GM18870 (cell line): Measurements from ENCODE around the gene GOT2.
"Not testable (repeated sequence)": the region's sequence is repeated elsewhere in the genome, so short reads cannot be mapped to it uniquely, and the experiment has no call there.

Experiments used
- ATAC-seq: cut with Tn5 transposase; IDR thresholded peaks from one replicate; pipeline ENCODE4 v1.9.1; 2021; ENCODE audit warnings: moderate library complexity; ENCODE audit not compliant: unreplicated experiment

Gene GOT2

GRCh38 chr16:58723109-58723508 lies 11.0 kb downstream of the GOT2 start:
- no peak for ATAC-seq

DNA sequence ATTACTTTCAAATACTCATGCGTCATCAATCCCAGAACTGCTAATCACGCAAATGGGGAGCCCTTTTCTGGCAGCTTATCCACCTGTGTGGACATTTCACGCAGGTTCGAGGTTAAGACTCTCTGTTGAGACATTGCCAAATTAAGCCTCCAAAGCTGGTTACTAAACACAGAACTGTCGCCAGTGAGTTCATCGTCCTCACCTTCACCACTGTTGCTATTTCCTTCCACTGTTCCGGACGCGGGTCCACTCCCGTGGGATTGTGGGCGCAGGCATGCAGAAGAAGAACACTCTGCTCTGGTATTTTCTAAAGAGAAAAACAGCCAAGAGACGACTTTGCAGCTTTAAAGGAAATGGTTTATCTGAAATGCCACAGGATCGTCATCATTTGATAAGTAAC lies 16.1 kb downstream of the GOT2 start:
- no peak for ATAC-seq

- ATAC-seq, result no peak
These were observed 17.6 kb downstream of the GOT2 start for GRCh38 chr16:58716468-58716867.

- ATAC-seq, result no peak
These were observed 20.4 kb downstream of the GOT2 start for GRCh38 chr16:58713742-58714141.

DNA sequence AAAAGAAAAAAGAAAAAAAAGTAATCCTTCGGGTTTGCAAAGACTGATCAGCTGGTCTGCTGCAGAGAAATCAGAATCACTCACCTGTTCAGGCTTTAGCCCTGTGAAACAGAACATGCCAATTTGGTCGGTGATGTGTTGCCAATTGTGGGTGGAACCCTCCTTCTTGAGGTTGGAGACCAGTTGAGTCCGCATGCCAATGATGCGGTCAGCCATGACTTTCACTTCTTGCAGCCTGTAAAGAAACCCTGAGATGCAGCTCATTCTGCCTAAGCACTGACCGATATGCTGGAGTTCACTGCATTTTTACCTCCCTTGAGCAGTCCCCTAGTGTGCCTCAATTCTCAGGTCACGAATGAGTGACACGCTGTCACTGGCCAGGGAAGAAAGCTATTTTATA lies 24.8 kb downstream of the GOT2 start:
- ATAC-seq, result no peak

DNA sequence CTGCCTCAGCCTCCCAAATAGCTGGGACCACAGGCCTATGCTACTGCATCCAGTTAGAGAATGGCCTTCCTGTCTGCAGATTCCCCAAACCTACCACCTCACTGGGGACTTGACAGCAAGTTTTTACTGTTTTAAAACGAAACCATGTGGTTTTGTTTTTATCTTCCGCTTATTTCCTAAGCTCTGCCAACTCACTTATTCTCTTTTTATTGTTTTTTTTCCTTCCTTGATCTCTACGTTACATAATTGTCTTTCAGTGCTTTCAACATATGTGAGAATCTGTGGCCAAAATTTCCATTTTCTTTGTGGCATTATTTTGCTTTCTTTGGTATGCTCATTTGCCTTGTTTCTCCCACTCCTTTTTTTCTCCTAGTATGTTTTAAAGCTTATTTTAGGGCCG lies 35.0 kb downstream of the GOT2 start:
- ATAC-seq, result no peak

GRCh38 chr16:58695368-58695767 lies 38.7 kb downstream of the GOT2 start:
- ATAC-seq, result no peak

DNA sequence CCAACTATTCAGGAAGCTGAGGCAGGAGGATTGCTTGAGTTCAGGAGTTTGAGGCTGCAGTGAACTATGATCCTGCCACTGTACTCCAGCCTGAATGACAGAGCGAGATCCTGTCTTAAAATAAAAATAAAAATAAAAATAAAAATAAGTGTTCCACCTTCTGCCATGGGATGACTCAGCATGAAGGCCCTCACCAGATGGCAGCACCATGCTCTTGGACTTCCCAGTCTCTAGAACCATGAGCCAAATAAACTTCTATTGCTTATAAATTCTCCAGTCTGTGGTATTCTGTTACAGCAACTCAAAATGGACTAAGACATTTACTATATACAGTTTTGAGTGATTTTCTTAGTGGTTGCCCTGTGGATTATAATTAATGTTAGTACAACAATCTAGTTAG lies 41.7 kb downstream of the GOT2 start:
- no peak for ATAC-seq

GRCh38 chr16:58686985-58687706 lies 47.0 kb downstream of the GOT2 start:
- ATAC-seq, result not testable (repeated sequence)

DNA sequence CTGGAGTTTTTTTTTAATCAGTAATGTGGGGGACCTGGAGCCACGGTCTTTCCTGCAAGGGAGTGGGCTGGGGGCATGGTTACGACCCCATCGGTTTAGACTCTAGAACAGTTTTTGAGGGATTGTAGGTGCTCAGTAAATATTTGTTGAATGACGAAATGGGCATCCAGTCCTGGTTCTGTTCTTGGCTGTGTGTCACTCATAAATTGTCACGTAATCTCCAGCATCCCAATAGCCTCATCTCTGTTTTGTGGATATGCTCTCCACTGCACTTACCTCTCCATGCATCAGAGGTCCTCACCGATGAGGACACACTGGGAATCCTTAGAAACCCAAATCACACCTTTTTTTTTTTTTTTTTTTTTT lies 49.0 kb downstream of the GOT2 start:
- no peak for ATAC-seq

GRCh38 chr16:58684354-58685083 lies 49.6 kb downstream of the GOT2 start, which contains the start of gene SLC38A7:
SLC38A7 (minus strand) TSS chr16:58684770; CDS start chr16:58680126, 4,644 bp downstream.
- peak; percentile 94 for ATAC-seq

DNA sequence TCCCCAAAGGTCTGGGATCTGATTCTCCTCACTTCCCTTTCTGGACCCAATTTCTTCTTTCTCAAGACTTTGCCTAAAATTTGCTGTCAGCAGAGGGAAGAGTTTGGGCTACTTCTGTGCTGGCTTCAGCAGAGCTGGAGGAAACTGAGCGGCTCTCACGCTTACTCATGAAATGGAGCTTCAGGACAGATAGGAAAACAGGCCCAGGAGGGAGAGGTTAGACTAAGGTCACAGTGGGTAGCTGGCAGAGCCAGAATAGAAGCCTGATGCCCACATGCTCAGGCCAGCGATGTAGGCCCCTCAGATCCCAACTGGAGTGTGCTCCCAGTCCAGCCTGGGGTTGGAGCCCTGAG lies 50.1 kb downstream of the GOT2 start:
- no peak for ATAC-seq

GRCh38 chr16:58679763-58680162 lies 54.4 kb downstream of the GOT2 start:
- no peak for ATAC-seq

GRCh38 chr16:58678716-58679115 lies 55.4 kb downstream of the GOT2 start:
- ATAC-seq, result no peak

DNA sequence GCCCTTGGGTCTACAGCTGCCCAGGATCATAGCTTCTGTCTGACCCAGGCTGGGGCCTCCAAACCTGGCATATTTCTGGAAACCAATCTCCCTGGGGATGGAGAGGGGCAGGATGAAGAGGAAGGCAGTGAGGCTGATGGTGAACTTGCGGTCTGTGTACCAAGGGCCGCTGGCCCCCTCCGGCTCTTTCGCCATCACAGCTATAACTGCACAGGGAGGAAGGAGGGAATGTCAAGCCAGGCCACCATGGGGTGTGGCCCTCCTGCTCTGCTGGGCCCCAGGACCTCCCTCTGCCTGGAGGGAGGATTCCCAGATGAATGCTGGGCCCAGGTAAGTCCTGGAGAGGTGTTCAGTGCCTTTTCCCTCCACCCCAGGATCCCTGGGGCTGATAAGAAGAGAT lies 55.8 kb downstream of the GOT2 start:
- ATAC-seq, result no peak

DNA sequence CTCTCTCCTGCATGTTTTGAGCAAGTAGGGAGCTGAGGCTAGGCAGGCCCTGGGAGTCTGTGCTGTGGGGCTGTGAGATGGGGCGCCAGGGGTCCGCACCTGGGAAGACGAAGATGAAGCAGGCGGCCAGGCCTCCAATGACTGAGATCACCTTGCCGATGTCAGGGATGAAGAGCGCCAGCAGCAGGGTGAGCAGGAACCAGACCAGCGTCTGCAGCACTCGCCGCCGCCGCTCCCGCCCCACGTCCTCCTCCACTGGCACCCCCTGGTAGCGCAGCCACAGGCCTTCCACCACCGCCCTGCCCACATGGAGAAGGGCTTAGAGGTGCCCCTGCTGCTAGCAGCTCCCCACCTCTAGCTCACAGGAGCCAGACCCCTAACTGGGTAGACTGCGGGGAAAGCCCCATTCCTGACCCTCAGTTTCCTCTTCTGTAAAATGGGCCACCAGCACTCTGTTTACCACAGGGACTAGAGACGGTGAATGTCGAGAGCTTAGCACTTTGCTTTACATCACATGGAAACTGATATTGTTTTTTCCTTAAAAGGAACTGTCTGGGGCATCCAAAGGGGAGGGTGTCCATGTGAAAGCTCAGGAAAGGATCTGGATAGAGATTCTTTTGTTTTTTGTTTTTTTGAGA lies 63.1 kb downstream of the GOT2 start:
- no peak for ATAC-seq

GRCh38 chr16:58670177-58670576 lies 63.9 kb downstream of the GOT2 start:
- no peak for ATAC-seq

DNA sequence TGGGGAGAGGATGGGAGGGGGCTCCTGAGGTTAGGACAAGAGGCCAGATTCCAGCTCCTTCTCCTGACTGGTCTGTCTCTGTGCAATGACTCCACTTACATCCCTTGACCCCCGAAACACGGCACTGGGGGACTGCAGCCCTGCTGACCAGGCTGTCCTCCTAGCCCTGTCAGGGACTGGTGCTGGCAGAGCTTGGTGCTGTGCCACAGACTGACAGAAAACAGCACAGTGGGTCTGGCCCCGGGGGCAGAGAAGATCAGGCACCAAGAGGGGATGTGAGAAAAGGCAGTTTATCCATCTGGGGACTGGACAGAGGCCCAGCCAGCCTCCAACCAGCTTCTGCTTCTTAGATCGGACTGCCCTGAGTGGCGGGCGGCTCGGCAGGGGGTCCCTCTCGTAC lies 68.9 kb downstream of the GOT2 start:
- ATAC-seq, result no peak

- ATAC-seq, result no peak
These were observed 72.8 kb downstream of the GOT2 start for GRCh38 chr16:58661199-58661830.

DNA sequence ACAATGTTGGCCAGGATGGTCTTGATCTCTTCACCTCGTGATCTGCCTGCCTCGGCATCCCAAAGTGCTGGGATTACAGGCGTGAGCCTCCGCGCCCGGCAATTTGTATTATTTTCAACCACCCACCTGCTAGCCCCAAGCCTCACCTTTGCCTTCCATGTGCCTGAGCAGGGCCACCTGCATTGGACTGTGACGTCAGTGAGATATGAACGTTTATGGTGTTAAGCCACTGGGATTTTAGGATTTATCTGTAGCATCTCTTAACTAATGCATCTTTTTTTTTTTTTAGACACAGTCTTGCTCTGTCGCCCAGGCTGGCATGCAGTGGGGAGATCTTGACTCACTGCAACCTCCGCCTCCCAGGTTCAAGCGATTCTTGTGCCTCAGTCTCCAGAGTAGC lies 74.2 kb downstream of the GOT2 start:
- not testable (repeated sequence) for ATAC-seq

- ATAC-seq, result no peak
These were observed 75.3 kb downstream of the GOT2 start for GRCh38 chr16:58658796-58659211.
